Measurements from ENCODE around the gene XYLT1.
A peak's percentile ranks its signal among the peaks of the same experiment; 100 is the strongest.

XYLT1 gene

GRCh38 chr16:17117906-17118577, 352.7 kb downstream of the XYLT1 start:
- no peak for DNase-seq

- DNase-seq: no peak
Observed at GRCh38 chr16:17116595-17117322, 354.0 kb downstream of the XYLT1 start.

GRCh38 chr16:17109413-17109812, 361.3 kb downstream of the XYLT1 start:
- DNase-seq: no peak

- no peak for DNase-seq
Observed at GRCh38 chr16:17108596-17108995, 362.2 kb downstream of the XYLT1 start.

GRCh38 chr16:17107450-17107849, 363.3 kb downstream of the XYLT1 start:
- no peak for DNase-seq

- DNase-seq: no peak
Observed at GRCh38 chr16:17106243-17106791, 364.4 kb downstream of the XYLT1 start.

- DNase-seq: no peak
Observed at GRCh38 chr16:17105239-17105797, 365.4 kb downstream of the XYLT1 start.

- DNase-seq: no peak
Observed at GRCh38 chr16:17104654-17105053, 366.1 kb downstream of the XYLT1 start.

- DNase-seq: no peak
Observed at GRCh38 chr16:17103216-17103615, 367.5 kb downstream of the XYLT1 start.

- no peak for DNase-seq
Observed at GRCh38 chr16:17101646-17102045, 369.1 kb downstream of the XYLT1 start.

GRCh38 chr16:17098685-17099084, 372.1 kb downstream of the XYLT1 start:
- DNase-seq: no peak

GRCh38 chr16:17084130-17084529, 386.6 kb downstream of the XYLT1 start:
- no peak for DNase-seq

GRCh38 chr16:17083628-17084027, 387.1 kb downstream of the XYLT1 start:
- DNase-seq: peak; percentile 76

GRCh38 chr16:17082095-17082882, 388.5 kb downstream of the XYLT1 start:
- DNase-seq: no peak

- DNase-seq: no peak
Observed at GRCh38 chr16:17080105-17080504, 390.7 kb downstream of the XYLT1 start.

- DNase-seq: no peak
Observed at GRCh38 chr16:17078931-17079631, 391.7 kb downstream of the XYLT1 start.

GRCh38 chr16:17076818-17077498, 393.8 kb downstream of the XYLT1 start:
- DNase-seq: no peak

GRCh38 chr16:17076092-17076754, 394.5 kb downstream of the XYLT1 start:
- no peak for DNase-seq

GRCh38 chr16:17072104-17072503, 398.7 kb downstream of the XYLT1 start:
- no peak for DNase-seq

GRCh38 chr16:17070882-17071592, 399.7 kb downstream of the XYLT1 start:
- DNase-seq: peak; percentile 99

- no peak for DNase-seq
Observed at GRCh38 chr16:17069681-17070080, 401.1 kb downstream of the XYLT1 start.

All from NCI-H510A treated with DMSO at 0.1 percent for 48 hours (cell line).